WTC11 (cell line): Measurements from ENCODE around the gene DOK3. TPM values are rescaled to one million over a fixed set of nuclear protein-coding genes. Genes with fewer than 3 reads are reported as not detected.

Experiments
- ATAC-seq: fragments of 200-7000 bp; cut with Tn5 transposase; 2 replicates; pipeline ENCODE4 v1.10.0; 2021; ENCODE audit warnings: mild to moderate bottlenecking, moderate library complexity
- CTCF ChIA-PET: fragments of 300-600 bp; sonication (Branson Sonifier 250); formaldehyde crosslinking; loops from one replicate; lab custom pipeline; 2021; ENCODE audit warnings: antibody characterized with exemption; lab: Charles Lee
- POLR2A ChIA-PET: fragments of 350-600 bp; sonication (Branson Sonifier 250); formaldehyde crosslinking; loops from one replicate; lab custom pipeline; 2021; ENCODE audit warnings: antibody characterized with exemption; lab: Charles Lee
- DNase-seq: peaks from one replicate; pipeline ENCODE4 v3.0.0; 2021; ENCODE audit warnings: low spot score
- H3K27ac Mint-ChIP-seq: 2 replicates; pipeline ENCODE4 v1.8.0; 2021; ENCODE audit warnings: mixed read lengths
- H3K27me3 Mint-ChIP-seq: 2 replicates; pipeline ENCODE4 v1.8.0; 2021; ENCODE audit warnings: low read depth, mild to moderate bottlenecking, moderate library complexity, mixed read lengths
- H3K36me3 Mint-ChIP-seq: 2 replicates; pipeline ENCODE4 v1.8.0; 2021; ENCODE audit warnings: mixed read lengths
- H3K4me1 Mint-ChIP-seq: 2 replicates; pipeline ENCODE4 v1.8.0; 2022; ENCODE audit warnings: mixed read lengths
- H3K4me3 Mint-ChIP-seq: 2 replicates; pipeline ENCODE4 v1.8.0; 2021; ENCODE audit warnings: mild to moderate bottlenecking, moderate library complexity, mixed read lengths
- H3K9me3 Mint-ChIP-seq: 2 replicates; pipeline ENCODE4 v1.8.0; 2021; ENCODE audit warnings: mixed read lengths
- ATF6 ChIP-seq: sonication (generic); formaldehyde crosslinking; IDR thresholded peaks from 2 replicates; pipeline ENCODE4 v1.8.1; 2023; ENCODE audit warnings: mild to moderate bottlenecking, missing genetic modification reagents
- CDX4 ChIP-seq: fragments of 250-450 bp; sonication (Bioruptor Pico); IDR thresholded peaks from 2 replicates; pipeline ENCODE4 v1.9.0; 2021; ENCODE audit warnings: moderate library complexity, mild to moderate bottlenecking, inconsistent platforms, borderline replicate concordance
- EMX1 ChIP-seq: fragments of 250-450 bp; sonication (Bioruptor Pico); IDR thresholded peaks from 2 replicates; pipeline ENCODE4 v1.8.0; 2021; ENCODE audit warnings: mild to moderate bottlenecking
- ERG ChIP-seq: fragments of 250-450 bp; sonication (Bioruptor Pico); IDR thresholded peaks from 2 replicates; pipeline ENCODE4 v1.8.0; 2021; ENCODE audit warnings: mild to moderate bottlenecking
- FOXJ3 ChIP-seq: sonication (generic); formaldehyde crosslinking; IDR thresholded peaks from 2 replicates; pipeline ENCODE4 v1.9.0; 2021; ENCODE audit warnings: missing genetic modification reagents, mild to moderate bottlenecking, borderline replicate concordance
- JAZF1 ChIP-seq: fragments of 250-450 bp; sonication (Bioruptor Pico); IDR thresholded peaks from 2 replicates; pipeline ENCODE4 v1.9.0; 2021; ENCODE audit warnings: moderate library complexity, mild to moderate bottlenecking, inconsistent platforms
- JUN ChIP-seq: sonication (generic); formaldehyde crosslinking; IDR thresholded peaks from 2 replicates; pipeline ENCODE4 v1.8.0; 2023; ENCODE audit warnings: mild to moderate bottlenecking, missing genetic modification reagents
- MAX ChIP-seq: sonication (generic); formaldehyde crosslinking; IDR thresholded peaks from 2 replicates; pipeline ENCODE4 v1.8.0; 2022; ENCODE audit warnings: mild to moderate bottlenecking, missing genetic modification reagents
- MLX ChIP-seq: sonication (generic); formaldehyde crosslinking; IDR thresholded peaks from 2 replicates; pipeline ENCODE4 v1.8.1; 2023; ENCODE audit warnings: mild to moderate bottlenecking, missing genetic modification reagents, moderate library complexity
- TEAD4 ChIP-seq: sonication (generic); formaldehyde crosslinking; IDR thresholded peaks from 2 replicates; pipeline ENCODE4 v1.8.0; 2022; ENCODE audit warnings: mild to moderate bottlenecking, missing genetic modification reagents
- ZNF121 ChIP-seq: sonication (generic); formaldehyde crosslinking; IDR thresholded peaks from 2 replicates; pipeline ENCODE4 v1.8.0; 2023; ENCODE audit warnings: missing genetic modification reagents
- ZNF263 ChIP-seq: sonication (generic); formaldehyde crosslinking; IDR thresholded peaks from 2 replicates; pipeline ENCODE4 v1.8.1; 2022; ENCODE audit warnings: low read depth, mild to moderate bottlenecking, moderate library complexity, missing genetic modification reagents
- ZNF396 ChIP-seq: fragments of 250-450 bp; sonication (Bioruptor Pico); IDR thresholded peaks from 2 replicates; pipeline ENCODE4 v1.8.0; 2021; ENCODE audit warnings: mild to moderate bottlenecking, moderate library complexity, borderline replicate concordance
- ZNF425 ChIP-seq: fragments of 250-450 bp; sonication (Bioruptor Pico); conservative IDR thresholded peaks from 2 replicates; pipeline ENCODE4 v1.9.0; 2021; ENCODE audit warnings: mild to moderate bottlenecking
- total RNA-seq: library from RNA; stranded (reverse); gene quantifications from 3 replicates; pipeline ENCODE4 v1.2.3, GENCODE V29; 2021
- TF ChIP-seq, protein P1 (sequence below): fragments of 200-600 bp; IDR thresholded peaks from 2 replicates; pipeline ENCODE4 v1.8.0; 2022; ENCODE audit warnings: antibody characterized with exemption
- TF ChIP-seq, protein P2 (sequence below): sonication (generic); formaldehyde crosslinking; conservative IDR thresholded peaks from 2 replicates; pipeline ENCODE4 v1.8.1; 2022; ENCODE audit warnings: mild to moderate bottlenecking, missing genetic modification reagents
- TF ChIP-seq, protein P3 (sequence below): fragments of 250-450 bp; sonication (Bioruptor Pico); IDR thresholded peaks from 2 replicates; pipeline ENCODE4 v2.1.2; 2022; ENCODE audit warnings: mild to moderate bottlenecking, moderate library complexity

DOK3 gene
- total RNA-seq, 1 experiment from 2014 or later = 9.9 TPM

DNA sequence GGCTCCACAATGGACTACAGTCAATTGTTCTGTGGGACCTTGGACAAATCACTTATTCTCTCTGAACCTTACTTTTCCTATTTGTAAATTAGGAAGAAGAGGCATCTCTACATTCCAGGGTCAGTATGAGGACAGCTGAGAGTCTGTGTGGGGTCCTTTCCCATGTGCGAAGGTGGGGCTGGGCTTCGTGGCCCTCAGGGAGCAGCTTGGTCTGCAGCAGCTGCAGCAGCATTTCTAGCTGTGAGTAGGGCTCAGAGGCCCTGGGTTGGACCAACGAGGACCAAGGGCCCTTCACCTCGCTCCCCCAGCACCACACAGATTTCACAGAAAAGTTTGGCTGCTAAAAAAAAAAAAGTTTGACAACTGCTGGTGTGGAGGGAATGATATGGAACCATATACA is 16.6 kb upstream of the DOK3 start:
- no peak for ATAC-seq
- Mint-ChIP-seq H3K4me1 (no peaks in the 10 kb centered on the region), H3K27ac (no peak overlapping the region), H3K27me3 (no peaks in the 10 kb centered on the region), H3K36me3 (peaks cover 28% of the 10 kb centered on the region), H3K9me3 (no peaks in the 10 kb centered on the region), H3K4me3 (no peak overlapping the region)
- TF ChIP-seq MAX (CRISPR knock-in tag) (no peak), CDX4 (no peak), ERG (CRISPR knock-in tag) (no peak), ATF6 (no peak), ZNF396 (CRISPR knock-in tag) (no peak), ZNF263 (CRISPR knock-in tag) (no peak), ZNF121 (no peak), EMX1 (no peak), TEAD4 (no peak), ZNF425 (CRISPR knock-in tag) (no peak), FOXJ3 (CRISPR knock-in tag) (no peak), JUN (no peak), JAZF1 (CRISPR knock-in tag) (no peak), MLX (CRISPR knock-in tag) (no peak)
- TF ChIP-seq, protein P1, sequence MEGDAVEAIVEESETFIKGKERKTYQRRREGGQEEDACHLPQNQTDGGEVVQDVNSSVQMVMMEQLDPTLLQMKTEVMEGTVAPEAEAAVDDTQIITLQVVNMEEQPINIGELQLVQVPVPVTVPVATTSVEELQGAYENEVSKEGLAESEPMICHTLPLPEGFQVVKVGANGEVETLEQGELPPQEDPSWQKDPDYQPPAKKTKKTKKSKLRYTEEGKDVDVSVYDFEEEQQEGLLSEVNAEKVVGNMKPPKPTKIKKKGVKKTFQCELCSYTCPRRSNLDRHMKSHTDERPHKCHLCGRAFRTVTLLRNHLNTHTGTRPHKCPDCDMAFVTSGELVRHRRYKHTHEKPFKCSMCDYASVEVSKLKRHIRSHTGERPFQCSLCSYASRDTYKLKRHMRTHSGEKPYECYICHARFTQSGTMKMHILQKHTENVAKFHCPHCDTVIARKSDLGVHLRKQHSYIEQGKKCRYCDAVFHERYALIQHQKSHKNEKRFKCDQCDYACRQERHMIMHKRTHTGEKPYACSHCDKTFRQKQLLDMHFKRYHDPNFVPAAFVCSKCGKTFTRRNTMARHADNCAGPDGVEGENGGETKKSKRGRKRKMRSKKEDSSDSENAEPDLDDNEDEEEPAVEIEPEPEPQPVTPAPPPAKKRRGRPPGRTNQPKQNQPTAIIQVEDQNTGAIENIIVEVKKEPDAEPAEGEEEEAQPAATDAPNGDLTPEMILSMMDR = no peak
- TF ChIP-seq, protein P2, sequence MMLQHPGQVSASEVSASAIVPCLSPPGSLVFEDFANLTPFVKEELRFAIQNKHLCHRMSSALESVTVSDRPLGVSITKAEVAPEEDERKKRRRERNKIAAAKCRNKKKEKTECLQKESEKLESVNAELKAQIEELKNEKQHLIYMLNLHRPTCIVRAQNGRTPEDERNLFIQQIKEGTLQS = no peak
- TF ChIP-seq, protein P3, sequence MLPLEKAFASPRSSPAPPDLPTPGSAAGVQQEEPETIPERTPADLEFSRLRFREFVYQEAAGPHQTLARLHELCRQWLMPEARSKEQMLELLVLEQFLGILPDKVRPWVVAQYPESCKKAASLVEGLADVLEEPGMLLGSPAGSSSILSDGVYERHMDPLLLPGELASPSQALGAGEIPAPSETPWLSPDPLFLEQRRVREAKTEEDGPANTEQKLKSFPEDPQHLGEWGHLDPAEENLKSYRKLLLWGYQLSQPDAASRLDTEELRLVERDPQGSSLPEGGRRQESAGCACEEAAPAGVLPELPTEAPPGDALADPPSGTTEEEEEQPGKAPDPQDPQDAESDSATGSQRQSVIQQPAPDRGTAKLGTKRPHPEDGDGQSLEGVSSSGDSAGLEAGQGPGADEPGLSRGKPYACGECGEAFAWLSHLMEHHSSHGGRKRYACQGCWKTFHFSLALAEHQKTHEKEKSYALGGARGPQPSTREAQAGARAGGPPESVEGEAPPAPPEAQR = no peak
- no peak for DNase-seq
- CTCF ChIA-PET = no interaction called here
- POLR2A ChIA-PET = no interaction called here
